SK-N-MC (cell line): ENCODE data around the gene LRIG1.

ENCODE experiments used
- EZH2 ChIP-seq: fragments of 200-600 bp; sonication (generic); IDR thresholded peaks from one replicate; pipeline ENCODE4 v1.6.1; 2017; ENCODE audit warnings: antibody characterized with exemption
- POLR2AphosphoS5 ChIP-seq: IDR thresholded peaks from 2 replicates; pipeline ENCODE4 v1.6.1; 2012; ENCODE audit warnings: mild to moderate bottlenecking, low read depth, low read length, borderline replicate concordance

- TF ChIP-seq POLR2AphosphoS5 = no peak
- TF ChIP-seq EZH2 = no peak
Measured at GRCh38 chr3:66415867-66416428, 84.9 kb downstream of the LRIG1 start.
